Cardiac muscle cell (in vitro differentiated cells and primary cell): ENCODE measurements around the gene TMEM31. TPM values are rescaled to one million over a fixed set of nuclear protein-coding genes. Genes with fewer than 3 reads are reported as not detected.

Experiments used
- DNase-seq, 2 donors: peaks; one replicate each; pipeline versions ENCODE4 v3.0.0 to v3.0.0-alpha.2; 2010 to 2017; ENCODE audit warnings: low read depth in 1 of 2, low spot score in 1 of 2
- H3K27ac ChIP-seq: fragments of 200-600 bp; sonication (generic); 2 replicates; pipeline ENCODE4 v1.5.1; 2016
- H3K27me3 ChIP-seq: fragments of 200-600 bp; sonication (generic); 2 replicates; pipeline ENCODE4 v1.6.0; 2016; ENCODE audit warnings: control low read depth
- H3K36me3 ChIP-seq: fragments of 200-600 bp; sonication (generic); 2 replicates; pipeline ENCODE4 v1.5.1; 2016; ENCODE audit warnings: control low read depth
- H3K4me1 ChIP-seq: fragments of 200-600 bp; sonication (generic); 2 replicates; pipeline ENCODE4 v1.8.1; 2017; ENCODE audit warnings: low read depth, mild to moderate bottlenecking, mixed run types
- H3K4me3 ChIP-seq: fragments of 200-600 bp; sonication (generic); 2 replicates; pipeline ENCODE4 v1.5.1; 2016; ENCODE audit warnings: mild to moderate bottlenecking
- H3K9me3 ChIP-seq: fragments of 200-600 bp; sonication (generic); 2 replicates; pipeline ENCODE4 v1.5.1; 2017; ENCODE audit warnings: low read depth, mild to moderate bottlenecking, control low read depth
- CTCF ChIP-seq: IDR thresholded peaks from 2 replicates; pipeline ENCODE4 v1.5.1; 2012; ENCODE audit warnings: low read depth, mild to moderate bottlenecking, low read length
- polyA plus RNA-seq: library from polyadenylated mRNA; unstranded; fragments of >200 nt; fragmentation: Nextera tagmentation; extraction: Ambion mirVana; gene quantifications from 2 replicates; pipeline ENCODE4 v1.2.1, GENCODE V29; 2016
- total RNA-seq: library from RNA; depleted of rRNA; stranded (reverse); fragments of >200 nt; gene quantifications from 2 replicates; pipeline ENCODE4 v1.2.3, GENCODE V29; 2016

The TMEM31 gene, protein sequence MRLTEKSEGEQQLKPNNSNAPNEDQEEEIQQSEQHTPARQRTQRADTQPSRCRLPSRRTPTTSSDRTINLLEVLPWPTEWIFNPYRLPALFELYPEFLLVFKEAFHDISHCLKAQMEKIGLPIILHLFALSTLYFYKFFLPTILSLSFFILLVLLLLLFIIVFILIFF
- not detected in 2 replicates for total RNA-seq
- 1.7 and 1.8 TPM in 2 replicates for polyA plus RNA-seq

DNA sequence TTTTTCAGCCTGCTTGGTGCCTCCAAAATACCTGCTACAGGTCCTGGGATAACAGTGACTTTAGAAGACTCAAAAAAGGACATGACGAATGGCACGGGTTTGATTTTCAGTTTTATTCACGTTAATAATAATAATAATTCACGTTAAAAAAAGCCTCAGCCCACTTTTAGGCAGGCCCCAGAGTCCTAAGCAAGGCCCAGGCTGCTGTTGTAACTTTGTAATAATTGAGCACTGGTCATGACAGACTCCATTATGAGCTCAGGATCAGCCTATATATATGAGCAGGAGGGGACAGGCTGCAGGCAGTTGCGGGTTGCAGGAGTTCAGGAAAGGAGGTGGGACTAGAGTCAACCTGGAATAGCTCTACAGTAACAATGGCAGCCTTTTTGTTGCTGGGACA is at the start of gene TMEM31:
TSS of gene TMEM31 (plus strand) at position 301 of the 400 bp plus-strand sequence. CDS start 1,350 bp downstream, outside the sequence.
- Histone ChIP-seq H3K4me3 (no peak within 1 kb of the TSS), H3K36me3 (no peaks in the 10 kb centered on the region), H3K4me1 (peaks cover 15% of the 10 kb centered on the region), H3K9me3 (no peaks in the 10 kb centered on the region), H3K27ac (no peak within 1 kb of the TSS), H3K27me3 (no peaks in the 10 kb centered on the region)
- DNase-seq = no peak
- no peak for TF ChIP-seq CTCF

DNA sequence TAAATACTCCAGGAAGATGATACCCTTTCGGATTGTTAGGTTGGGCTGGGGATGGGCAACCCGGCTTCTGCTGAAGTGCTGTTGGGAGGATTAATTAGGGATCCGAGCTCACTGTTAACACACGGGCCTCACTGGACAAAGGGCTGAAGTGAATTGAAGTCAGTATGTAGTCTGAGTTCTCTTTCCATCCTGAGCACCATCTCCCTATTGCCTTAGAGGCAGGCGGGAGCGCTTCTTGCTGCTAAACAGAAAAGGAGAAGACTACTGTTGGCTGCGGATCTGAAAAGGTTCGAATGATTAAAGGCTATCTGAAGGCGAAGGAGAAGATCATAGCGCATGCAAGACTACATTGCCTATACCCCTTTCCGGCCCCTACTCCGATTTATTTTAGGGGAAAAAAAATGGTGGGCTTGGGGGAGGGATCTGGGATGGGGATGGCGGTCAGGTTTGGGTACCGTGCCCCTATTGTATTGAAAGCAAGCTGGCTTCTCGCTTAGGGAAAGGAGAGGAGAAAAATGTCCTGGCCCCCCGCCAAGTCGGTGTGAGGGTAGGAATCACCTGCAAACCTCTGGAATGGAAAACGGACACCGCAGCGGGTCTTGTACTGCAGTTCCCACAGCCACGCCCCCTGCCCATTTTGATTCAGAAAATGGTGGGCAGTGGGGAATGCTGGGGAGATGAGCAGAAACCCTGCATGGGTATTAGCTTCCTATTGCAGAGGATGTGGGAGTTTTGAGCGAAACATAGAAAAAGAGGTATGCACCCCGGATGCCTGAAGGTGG is 46.5 kb upstream of the TMEM31 start:
- no peak for TF ChIP-seq CTCF
- Histone ChIP-seq H3K36me3 (no peaks in the 10 kb centered on the region), H3K4me1 (no peaks in the 10 kb centered on the region), H3K4me3 (no peak overlapping the region), H3K9me3 (no peaks in the 10 kb centered on the region), H3K27ac (no peak overlapping the region), H3K27me3 (peaks cover 6% of the 10 kb centered on the region)
- DNase-seq = no peak

DNA sequence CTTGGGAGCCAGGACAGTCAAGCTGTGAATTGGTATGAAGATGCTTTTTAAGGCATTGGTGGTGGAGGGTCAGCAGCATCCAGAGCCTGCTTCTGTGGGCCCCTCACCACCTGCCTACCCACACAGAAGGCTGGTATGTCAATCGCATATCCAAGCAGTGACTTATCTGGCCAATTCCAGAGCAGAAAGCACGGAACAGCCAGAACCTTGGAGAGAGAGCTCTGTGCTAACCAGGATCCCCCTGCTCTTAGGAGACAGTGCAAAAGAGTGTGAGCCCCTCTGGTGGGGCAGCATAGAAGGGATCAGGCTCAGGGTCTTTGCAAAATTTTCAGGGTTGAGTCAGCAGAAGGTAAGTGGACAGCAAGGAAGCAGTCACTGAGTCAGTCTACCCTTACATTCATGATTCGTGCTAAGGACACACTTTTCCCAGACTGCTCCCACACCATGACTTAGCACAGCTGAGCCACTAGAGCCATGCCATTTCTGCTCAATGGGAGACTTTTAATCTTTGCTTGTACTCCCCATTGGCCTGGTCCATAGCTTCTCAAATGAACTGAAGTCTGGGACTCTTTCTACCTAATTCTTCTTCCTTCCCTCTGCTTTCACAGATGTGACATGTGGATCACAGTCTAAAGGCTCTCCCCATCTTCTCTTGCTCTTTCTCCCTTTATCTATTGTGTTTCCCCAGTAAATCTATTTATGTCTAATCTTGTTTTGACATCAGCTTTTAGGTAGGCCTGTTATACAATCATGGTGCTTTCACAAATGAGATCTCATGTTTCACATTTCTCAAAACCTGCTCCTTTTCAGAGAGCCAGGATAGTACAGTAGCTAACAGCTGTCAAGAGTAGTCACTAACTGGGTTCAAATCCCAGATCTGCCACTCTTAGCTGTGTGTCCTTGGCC is 44.3 kb upstream of the TMEM31 start:
- Histone ChIP-seq H3K4me3 (no peak overlapping the region), H3K4me1 (peaks cover 4% of the 10 kb centered on the region), H3K9me3 (no peaks in the 10 kb centered on the region), H3K36me3 (no peaks in the 10 kb centered on the region), H3K27me3 (peaks cover 6% of the 10 kb centered on the region), H3K27ac (no peak overlapping the region)
- no peak for DNase-seq
- no peak for TF ChIP-seq CTCF

DNA sequence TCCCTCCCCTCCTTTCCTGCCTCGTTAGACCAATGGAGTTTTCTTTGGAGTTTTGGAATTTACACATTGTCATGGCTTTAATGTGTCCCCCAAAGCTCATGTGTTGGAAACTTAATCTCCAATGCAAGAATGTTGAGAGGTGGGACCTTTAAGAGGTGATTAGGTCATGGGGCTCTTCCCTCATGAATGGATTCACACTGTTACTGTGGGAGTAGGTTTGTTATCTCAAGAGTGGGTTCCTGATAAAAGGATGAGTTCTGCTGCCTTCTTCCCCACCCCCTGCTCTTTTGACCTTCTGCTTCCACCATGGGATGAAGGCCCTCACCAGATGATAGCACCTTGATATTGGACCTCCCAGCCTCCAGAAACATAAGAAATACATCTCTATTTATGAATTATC is 41.0 kb upstream of the TMEM31 start:
- no peak for DNase-seq

More for the DNA sequence above, 41.0 kb upstream of the TMEM31 start:
- Histone ChIP-seq H3K36me3 (no peaks in the 10 kb centered on the region), H3K9me3 (no peaks in the 10 kb centered on the region), H3K27me3 (no peaks in the 10 kb centered on the region), H3K4me1 (peaks cover 4% of the 10 kb centered on the region), H3K27ac (no peak overlapping the region), H3K4me3 (no peak overlapping the region)
- TF ChIP-seq CTCF = no peak
